Renal pelvis (tissue), 4 donors: ENCODE results near the gene MNAT1. TPM values are rescaled to one million over a fixed set of nuclear protein-coding genes. Genes with fewer than 3 reads are reported as not detected.

Experiments
- DNase-seq: peaks from one replicate; pipeline ENCODE4 v3.0.0-alpha.2; 2013
- polyA plus RNA-seq, 3 donors: library from polyadenylated mRNA; unstranded; fragments of 120-200 nt; gene quantifications; one replicate each; pipeline ENCODE4 v1.2.1, GENCODE V29; 2013; ENCODE audit not compliant: insufficient read length in 3 of 3

Gene MNAT1
- polyA plus RNA-seq, 3 donors: 39.7 to 46.2 (median 40.3) TPM

DNA sequence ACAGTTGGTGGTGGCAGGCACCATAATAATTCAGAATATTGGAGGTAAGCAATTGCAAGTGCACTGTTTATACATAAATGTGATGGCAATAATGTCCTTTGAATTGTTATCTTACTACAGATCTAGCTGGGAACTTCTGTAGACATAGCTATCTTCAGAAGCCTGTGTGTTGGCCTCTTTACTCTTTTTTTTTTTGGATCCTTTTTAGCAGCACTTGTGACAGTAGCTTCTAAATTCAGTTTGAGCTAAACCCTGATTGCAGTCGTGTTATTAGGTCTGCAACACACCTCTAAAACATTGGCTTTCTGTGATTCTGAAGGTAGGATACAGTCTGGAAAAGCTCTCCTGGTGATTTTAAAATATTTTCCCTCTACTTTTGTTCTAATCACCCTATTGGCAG lies 285.0 kb downstream of the MNAT1 start:
- no peak for DNase-seq

Other genes starting within 250 kb of the MNAT1 start
- gene C14orf39, start 248.7 kb upstream of the MNAT1 start, polyA plus RNA-seq: under 1 TPM in 2 of 3 donors, not detected in 1; 0.36 to 0.45 TPM
- not detected for gene SIX6, start 225.6 kb upstream of the MNAT1 start, polyA plus RNA-seq
- 1 to 10 TPM; 6.3 to 9.9 (median 8.4) TPM for gene SIX1, start 85.3 kb upstream of the MNAT1 start, polyA plus RNA-seq
- 1 to 10 TPM; 5.7 to 7.0 (median 6.4) TPM for gene SIX4, start 10.4 kb upstream of the MNAT1 start, polyA plus RNA-seq
- gene TRMT5, start 246.3 kb downstream of the MNAT1 start, polyA plus RNA-seq: 10 to 100 TPM; 19.4 to 24.8 (median 20.5) TPM
- gene SLC38A6, start 246.5 kb downstream of the MNAT1 start, polyA plus RNA-seq: 10 to 100 TPM; 17.3 to 28.7 (median 22.7) TPM